Retinal pigment epithelial cell (primary cell): ENCODE results near the gene PBX1.

ENCODE experiments used
- DNase-seq: peaks from one replicate; pipeline ENCODE4 v3.0.0-alpha.2; 2010; ENCODE audit warnings: low read depth
- H3K4me3 ChIP-seq: 2 replicates; pipeline ENCODE4 v1.5.1; 2011; ENCODE audit warnings: mild to moderate bottlenecking, low read length, control low read depth, moderate library complexity
- CTCF ChIP-seq: conservative IDR thresholded peaks from 2 replicates; pipeline ENCODE4 v1.5.1; 2011; ENCODE audit warnings: low read depth, low read length, control low read depth, inconsistent platforms

The PBX1 gene

GRCh38 chr1:164774413-164774812 is 215.4 kb downstream of the PBX1 start:
- DNase-seq = no peak
- TF ChIP-seq CTCF = peak; percentile 36
- H3K4me3 ChIP-seq = no peak overlapping the region

- no peak for TF ChIP-seq CTCF
- DNase-seq = peak; percentile 95
- no peak overlapping the region for H3K4me3 ChIP-seq
Measured at GRCh38 chr1:164774819-164775654, 216.1 kb downstream of the PBX1 start.

GRCh38 chr1:164777518-164777917 is 218.5 kb downstream of the PBX1 start:
- TF ChIP-seq CTCF = no peak
- no peak overlapping the region for H3K4me3 ChIP-seq

GRCh38 chr1:164779376-164779775 is 220.4 kb downstream of the PBX1 start:
- TF ChIP-seq CTCF = no peak
- DNase-seq = no peak
- no peak overlapping the region for H3K4me3 ChIP-seq

More at GRCh38 chr1:164777518-164777917, 218.5 kb downstream of the PBX1 start:
- no peak for DNase-seq

- H3K4me3 ChIP-seq = no peak overlapping the region
- no peak for DNase-seq
- no peak for TF ChIP-seq CTCF
Measured at GRCh38 chr1:164780111-164780812, 221.3 kb downstream of the PBX1 start.

GRCh38 chr1:164780863-164781262 is 221.9 kb downstream of the PBX1 start:
- no peak for TF ChIP-seq CTCF
- peak; percentile 47 for DNase-seq

More at GRCh38 chr1:164780863-164781262, 221.9 kb downstream of the PBX1 start:
- no peak overlapping the region for H3K4me3 ChIP-seq
